SIG-M5 (cell line): ENCODE results near the gene ZNF592.
A peak's percentile ranks its signal among the peaks of the same experiment; 100 is the strongest.
"Not testable (repeated sequence)": the region's sequence is repeated elsewhere in the genome, so short reads cannot be mapped to it uniquely, and the experiment has no call there.

Experiments
- DNase-seq: peaks from one replicate; lab custom pipeline; 2025; lab: John Stamatoyannopoulos, UW

Gene ZNF592, protein sequence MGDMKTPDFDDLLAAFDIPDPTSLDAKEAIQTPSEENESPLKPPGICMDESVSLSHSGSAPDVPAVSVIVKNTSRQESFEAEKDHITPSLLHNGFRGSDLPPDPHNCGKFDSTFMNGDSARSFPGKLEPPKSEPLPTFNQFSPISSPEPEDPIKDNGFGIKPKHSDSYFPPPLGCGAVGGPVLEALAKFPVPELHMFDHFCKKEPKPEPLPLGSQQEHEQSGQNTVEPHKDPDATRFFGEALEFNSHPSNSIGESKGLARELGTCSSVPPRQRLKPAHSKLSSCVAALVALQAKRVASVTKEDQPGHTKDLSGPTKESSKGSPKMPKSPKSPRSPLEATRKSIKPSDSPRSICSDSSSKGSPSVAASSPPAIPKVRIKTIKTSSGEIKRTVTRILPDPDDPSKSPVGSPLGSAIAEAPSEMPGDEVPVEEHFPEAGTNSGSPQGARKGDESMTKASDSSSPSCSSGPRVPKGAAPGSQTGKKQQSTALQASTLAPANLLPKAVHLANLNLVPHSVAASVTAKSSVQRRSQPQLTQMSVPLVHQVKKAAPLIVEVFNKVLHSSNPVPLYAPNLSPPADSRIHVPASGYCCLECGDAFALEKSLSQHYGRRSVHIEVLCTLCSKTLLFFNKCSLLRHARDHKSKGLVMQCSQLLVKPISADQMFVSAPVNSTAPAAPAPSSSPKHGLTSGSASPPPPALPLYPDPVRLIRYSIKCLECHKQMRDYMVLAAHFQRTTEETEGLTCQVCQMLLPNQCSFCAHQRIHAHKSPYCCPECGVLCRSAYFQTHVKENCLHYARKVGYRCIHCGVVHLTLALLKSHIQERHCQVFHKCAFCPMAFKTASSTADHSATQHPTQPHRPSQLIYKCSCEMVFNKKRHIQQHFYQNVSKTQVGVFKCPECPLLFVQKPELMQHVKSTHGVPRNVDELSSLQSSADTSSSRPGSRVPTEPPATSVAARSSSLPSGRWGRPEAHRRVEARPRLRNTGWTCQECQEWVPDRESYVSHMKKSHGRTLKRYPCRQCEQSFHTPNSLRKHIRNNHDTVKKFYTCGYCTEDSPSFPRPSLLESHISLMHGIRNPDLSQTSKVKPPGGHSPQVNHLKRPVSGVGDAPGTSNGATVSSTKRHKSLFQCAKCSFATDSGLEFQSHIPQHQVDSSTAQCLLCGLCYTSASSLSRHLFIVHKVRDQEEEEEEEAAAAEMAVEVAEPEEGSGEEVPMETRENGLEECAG (N-terminal part only)

DNA sequence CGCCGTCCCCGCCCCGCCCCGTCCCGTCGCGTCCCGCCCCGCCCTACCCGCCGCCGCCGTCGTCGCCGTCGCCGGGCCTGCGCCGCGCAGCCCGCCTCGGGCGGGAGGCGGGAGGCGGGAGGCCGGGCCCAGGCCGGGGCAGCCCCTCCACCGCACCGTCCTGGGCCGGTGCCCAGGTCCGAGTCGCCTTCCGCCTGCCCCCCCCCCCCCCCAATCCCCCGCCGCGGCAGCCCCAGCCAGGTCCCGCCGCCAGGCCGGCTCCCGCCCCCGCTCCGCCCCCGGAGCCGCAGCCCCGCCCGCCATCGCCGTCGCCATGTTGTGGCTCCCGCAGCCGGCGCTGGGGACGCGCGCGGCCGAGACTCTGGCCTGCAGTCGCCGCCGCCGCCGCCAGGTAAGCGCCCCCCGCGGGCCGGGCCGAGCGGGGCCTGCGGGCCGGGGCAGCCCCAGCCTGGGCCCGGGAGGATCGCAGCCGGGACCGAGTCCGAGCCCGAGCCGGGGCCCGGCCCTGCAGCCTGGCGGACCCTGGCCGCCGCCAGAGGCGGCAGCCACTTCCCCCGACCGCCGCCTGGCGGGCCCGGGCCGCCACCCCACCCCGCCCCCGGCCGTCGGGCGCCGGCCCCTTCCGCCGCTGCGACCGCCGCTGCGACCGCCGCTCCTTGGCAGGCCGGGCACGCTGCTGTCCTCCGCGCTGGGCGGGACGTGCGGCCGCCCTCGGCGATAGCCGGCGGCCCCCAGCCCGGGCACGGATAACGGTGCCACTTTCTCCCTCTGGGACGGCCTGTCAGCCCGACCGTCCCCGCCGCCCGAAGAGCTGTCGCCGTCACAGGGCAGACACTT lies at the start of gene ZNF592:
Gene ZNF592 (plus strand): TSS at position 319 of the 837 bp plus-strand sequence. CDS start 34,084 bp downstream, outside the sequence.
- DNase-seq = no peak

DNA sequence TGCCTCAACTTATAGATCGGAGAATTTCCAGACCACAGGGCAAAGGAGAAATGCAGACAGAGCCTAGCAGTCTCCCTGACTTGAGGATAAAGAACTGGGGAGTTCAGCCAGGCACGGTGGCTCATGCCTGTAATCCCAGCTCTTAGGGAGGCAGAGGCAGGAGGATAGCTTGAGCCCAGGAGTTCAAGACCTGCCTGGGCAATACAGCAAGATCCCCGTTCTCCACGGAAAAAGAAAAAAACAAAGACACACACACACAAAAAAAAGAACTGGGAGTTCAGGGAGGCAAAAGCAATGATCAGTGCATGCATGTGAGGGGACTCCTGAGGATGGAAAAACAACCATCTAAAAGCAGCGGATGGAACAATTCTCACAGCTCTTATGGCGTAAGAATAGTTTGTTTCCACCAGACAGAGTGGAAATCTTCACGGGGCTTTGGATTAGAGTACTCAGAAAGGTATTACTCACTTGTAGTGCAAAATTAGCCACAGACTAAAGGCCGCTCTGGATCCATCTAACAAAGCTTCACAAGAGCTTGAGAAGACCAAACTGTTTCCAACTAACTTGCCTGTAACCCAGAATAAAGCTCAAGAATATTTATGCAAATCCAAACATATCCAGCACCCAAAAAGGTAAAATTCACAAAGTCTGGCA lies 48.7 kb upstream of the ZNF592 start:
- no peak for DNase-seq

DNA sequence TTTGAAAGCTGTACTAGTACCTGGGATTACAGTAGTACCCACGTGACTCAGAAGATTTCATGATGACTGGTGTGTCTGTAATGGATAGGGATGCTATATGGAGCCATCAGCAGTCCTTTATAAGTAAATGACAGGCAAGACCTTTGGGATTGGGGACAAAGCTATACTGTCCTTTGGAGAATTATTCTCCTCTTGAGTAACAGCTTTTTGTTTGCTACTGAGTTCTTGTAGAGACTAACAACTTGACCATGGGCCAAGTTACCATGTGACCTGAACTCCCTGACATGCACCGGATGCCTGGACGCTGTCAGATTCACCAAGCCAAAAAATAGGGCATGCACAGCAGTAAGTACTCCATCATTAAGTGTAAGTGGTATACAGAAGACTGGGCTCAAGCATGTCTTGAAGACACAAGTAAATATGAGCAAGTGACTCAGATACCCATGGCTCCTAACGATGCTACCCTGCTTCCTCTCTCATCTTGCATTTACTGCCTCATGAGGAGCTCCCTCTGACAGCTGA lies 45.4 kb upstream of the ZNF592 start:
- DNase-seq = no peak

DNA sequence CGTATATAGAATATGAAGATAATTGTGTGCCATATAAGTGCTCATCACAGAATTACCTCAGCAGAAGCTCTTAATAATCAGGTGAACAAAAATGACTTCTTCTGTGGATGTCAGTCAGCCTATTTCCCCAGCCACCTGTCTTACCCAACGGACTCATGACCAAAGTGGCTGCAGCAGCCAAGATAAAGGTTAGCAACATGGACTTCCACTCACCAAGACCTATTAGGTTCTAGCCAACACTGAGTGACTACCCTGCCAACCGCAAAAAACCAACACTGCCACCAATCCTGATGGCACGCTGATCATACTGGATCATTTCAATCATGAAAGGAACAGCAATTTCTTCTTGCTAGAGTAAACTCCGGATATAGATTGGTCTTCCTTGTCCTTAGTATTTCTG lies 44.6 kb upstream of the ZNF592 start:
- no peak for DNase-seq

DNA sequence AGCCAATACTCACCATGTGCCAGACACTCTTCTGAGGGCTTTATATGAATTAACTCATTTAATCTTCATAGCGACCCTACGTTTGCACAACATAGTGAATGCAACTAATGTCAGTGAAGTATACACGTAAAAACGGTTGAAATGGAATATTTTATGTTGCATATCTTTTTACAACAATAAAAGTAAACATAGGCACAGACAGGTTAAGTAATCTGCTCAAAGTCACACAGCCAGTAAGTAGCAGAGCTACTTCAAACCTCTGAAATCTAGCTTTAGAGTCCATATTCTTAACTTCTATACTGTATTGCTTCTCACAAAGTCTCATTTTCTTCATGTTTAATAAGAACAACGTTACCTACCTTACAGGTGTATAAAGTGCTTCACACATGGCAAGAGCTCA lies 34.0 kb upstream of the ZNF592 start:
- DNase-seq = no peak

DNA sequence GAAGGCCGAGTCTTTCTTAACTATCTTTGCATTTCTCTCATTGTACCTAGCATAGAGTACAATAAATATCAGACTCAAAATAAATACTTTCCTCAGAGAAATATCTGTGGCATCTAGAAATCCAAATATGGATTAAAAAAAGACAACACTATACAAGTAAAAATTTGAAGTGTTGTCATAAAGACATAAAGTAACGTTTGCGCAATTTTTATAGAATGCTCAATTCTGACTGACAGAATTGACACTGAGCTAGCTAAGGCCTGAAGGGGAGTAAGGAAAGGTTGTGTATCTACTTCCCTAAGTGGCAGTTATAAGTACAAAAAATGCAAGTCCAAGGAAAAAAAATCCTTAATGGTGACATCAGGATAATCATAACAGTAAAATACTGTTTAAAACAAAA lies 33.6 kb upstream of the ZNF592 start:
- no peak for DNase-seq

DNA sequence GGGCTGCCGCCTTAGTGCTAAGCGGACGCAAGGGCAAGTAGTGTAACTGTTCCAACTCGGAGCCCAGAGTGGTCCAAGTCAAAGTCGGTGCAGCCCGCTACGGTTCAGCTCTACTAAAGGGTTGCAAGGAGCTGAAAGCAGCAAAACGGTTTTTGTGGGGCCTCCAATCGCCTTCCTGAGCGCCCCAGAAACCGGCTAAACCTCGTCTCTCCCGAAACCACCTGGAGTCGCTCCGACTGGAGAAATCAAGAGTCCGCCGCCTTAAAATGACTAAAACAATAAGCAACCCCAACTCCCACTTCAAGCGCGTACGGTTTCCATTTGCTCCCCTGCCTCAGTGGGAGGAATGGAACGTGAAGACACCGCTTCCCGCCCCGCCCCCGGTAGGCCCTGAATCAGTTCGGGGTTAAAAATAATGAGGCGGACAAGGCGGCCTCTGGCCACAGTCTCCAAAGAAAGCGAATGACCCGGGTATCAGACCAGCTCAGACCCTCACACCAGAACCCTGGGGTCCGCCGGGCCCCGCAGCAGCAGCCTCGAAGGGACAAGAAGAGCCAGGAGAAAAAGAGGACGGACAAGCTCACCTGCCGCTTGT lies 32.9 kb upstream of the ZNF592 start:
- DNase-seq = no peak

DNA sequence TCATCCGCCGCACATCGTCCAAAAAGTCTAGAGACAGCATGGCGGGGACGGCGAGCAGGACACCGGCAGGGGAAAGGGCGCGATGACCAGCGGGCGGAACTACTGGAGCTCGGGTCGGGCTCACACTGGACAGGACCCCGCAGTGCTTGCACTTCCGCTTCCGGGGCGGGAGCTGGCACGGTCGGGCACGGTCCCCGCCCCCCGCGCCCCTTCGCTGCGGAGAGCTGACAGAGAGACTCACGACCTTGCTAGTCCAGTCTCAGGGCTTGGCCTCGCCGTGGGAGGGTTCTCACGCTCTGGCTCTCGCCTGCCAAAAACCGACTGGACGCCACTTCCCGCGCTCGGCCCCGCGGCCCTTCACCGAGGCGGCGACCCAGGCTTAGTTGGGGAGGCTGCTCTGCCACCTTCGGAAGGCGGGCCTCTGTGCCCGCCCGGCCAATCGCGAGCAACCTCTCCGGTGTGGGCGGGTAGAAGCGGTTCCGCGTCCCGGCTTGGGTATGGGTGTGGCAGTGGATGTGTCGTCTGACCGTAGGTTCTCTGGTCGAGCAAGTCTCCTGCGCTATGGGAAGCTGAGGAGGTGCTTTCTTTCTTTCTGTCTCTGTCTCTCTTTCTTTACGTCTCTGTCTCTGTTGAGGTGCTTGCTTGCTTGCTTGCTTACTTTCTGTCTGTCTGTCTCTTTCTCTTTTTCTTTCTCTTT lies 32.2 kb upstream of the ZNF592 start, which contains the start of gene SEC11A:
Gene SEC11A (minus strand): TSS at position 104 of the 697 bp plus-strand sequence. CDS start 64 bp downstream, at position 40.
- peak; percentile 53 for DNase-seq

DNA sequence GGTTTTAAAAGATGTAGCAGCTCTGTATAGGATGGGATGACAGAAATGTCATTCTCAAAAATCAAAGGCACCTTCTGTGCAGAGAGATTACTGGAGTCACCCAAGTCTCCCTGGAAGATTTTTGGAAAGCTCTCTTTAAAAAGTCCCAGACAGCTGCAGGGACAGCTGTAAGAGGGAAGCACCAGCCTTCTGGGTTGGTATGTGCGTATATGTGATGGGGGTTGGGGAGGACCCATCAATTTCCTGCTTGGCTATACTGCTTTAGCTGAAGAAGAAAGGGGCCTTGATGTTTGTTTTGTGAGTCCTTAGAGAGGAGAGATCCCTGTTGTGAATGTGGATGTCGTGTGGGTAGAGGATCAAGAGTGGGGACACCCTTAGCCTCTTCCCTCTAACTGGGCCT lies 27.0 kb upstream of the ZNF592 start:
- DNase-seq = no peak

DNA sequence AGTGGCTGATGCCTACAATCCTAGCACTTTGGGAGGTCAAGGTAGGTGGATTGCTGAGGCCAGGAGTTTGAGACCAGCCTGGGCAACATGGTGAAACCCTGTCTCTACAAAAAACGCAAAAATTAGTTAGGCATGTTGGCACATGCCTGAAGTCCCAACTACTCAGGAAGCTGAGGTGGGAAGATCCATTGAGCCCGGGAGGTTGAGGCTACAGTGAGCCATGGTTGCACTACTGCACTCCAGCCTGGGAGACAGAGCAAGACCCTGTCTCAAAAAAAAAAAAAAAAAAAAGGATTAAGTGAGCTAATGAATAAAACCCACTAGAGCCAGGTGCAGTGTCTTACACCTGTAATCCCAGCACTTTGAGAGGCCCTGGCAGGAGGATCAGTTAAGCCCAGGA lies 25.8 kb upstream of the ZNF592 start:
- no peak for DNase-seq

DNA sequence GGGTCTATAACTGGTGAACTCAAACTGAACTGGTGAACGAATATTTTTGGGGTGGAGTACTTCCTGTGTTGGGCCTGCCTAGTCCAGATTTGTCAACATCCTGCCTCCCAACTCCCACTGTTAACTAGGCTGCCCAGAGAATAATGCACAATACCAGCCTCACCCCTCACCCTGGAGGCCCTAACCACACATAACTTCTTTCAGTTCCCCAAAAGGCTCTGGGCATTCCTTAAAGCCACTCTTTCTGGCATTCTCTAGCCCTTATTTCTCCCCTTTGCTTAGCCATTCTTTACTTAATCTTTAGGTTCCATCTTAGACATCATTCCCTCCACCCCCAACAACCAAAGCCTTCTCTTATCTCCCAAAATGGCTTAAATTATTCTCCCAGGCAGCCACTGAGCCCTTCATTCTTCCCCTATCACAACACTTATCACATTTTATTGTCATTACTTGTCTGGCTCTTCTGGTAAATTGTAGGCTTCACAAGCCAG lies 23.3 kb upstream of the ZNF592 start:
- peak; percentile 80 for DNase-seq

DNA sequence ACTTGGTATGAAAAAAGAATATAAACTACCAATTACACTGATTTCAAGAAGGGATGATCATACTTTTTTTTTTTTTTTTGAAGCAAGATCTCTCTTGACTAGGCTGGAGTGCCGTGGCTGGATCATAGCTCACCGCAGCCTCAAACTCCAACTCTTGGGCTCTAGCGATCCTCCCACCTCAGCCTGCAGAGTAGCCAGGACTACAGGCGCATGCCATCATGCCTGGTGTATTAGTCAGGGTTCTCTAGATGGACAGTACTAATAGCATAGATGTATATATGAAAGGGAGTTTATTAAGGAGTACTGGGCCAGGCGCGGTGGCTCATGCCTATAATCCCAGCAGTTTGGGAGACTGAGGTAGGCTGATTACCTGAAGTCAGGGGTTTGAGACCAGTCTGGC lies 21.0 kb upstream of the ZNF592 start:
- DNase-seq = no peak

DNA sequence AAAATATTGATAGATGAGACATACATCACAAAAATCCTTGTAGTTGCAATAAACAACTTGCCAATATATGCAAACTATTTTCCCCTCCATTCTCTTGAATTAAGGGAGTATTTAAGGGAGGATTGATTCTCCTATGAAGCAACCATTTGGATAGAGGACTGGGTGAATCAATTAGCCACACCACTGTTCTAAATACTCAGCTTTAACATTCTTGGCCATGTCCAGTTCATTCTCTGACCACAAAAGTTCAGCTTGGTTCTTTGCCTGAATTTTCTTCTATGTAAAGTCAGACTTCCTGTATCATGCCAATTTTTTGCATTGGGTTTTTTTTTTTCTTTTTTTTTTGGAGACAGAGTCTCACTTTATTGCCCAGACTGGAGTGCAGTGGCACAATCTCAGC lies 16.6 kb upstream of the ZNF592 start:
- DNase-seq = no peak

DNA sequence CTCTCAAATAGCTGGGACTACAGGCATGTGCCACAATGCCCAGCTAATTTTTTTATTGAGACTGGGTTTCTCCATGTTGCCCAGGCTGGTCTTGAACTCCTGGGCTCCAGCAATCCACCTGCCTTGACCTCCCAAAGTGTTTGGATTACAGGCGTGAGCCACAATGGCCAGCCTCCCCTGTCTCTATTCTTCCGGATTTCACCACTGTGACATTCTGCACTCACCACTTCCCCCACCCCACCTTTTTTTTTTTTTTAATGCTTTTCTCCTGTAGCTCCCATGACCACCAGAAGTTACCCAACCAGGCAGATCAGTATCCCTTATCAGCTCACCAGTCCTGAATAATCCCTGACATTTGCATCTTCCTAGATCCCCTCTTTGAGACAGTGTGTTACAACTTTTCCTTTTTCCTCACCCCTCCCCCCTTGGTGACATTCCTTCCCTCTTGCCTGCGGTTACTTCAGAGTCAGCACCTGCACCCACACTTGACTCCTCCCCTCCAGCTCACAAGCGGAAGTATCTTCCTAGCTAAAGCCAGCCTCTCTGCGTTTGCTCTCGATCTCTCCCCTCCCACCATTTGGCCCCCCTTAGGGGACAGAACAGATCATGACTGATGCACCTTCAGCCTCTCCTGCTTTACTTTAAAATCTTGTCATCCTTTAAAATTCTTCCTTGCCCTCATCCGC lies 13.5 kb upstream of the ZNF592 start:
- peak; percentile 28 for DNase-seq

DNA sequence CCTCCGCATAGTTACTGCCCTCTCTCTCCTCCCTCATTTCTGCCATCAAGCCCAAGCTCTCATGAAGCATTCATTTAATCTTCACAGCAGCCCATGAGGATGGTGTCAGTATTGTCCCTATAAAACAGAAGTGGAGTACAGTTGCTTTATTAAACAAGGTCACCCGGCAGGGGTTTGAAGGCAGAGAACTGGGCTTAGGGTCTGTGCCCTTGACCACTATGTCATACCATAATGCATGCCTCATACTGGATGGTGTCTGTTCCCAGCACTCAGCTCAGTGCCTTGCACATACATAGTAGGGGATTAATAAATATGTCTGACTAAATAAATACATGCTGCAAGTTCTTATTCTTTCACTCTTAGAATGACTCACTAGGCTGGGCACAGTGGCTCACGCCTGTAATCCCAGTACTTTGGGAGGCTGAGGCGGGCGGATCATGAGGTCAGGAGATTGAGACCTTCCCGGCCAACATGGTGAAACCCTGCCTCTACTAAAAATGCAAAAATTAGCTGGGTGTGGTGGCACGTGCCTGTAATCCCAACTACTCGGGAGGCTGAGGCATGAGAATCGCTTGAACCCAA lies 12.8 kb upstream of the ZNF592 start:
- DNase-seq = not testable (repeated sequence)

DNA sequence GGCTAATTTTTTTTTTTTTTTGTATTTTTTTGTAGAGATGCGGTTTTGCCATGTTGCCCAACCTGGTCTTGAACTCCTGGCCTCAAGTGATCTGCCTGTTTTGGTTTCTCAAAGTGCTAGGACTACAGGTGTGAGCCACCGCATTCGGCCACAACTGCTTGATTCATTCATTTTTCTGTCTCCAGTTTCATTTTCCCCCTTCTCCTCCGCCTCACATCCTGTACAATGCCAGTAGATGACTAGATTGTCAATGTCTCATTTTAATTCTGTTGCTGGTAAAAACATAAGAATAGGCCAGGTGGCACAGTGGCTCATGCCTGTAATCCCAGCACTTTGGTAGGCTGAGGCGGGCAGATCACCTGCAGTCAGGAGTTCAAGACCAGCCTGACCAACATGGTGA lies 12.0 kb upstream of the ZNF592 start:
- DNase-seq = no peak

DNA sequence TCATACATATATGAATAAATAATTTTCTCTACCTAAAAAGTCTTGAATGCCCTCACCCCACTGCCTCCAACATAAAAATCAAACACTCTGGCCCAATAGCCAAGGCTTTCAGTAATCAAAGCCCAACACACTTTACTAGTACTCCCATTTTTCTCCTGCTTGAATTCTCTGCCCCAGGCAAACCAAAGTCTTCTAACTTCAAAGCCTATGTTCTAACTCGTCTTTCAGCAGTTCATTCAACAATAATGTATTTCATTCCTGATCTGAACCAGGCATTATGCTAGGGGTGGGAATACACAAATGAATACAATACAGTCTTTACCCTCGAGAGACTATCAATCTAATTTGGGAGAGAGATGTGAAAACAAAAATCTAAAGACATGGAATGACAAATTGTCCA lies 11.4 kb upstream of the ZNF592 start:
- no peak for DNase-seq

DNA sequence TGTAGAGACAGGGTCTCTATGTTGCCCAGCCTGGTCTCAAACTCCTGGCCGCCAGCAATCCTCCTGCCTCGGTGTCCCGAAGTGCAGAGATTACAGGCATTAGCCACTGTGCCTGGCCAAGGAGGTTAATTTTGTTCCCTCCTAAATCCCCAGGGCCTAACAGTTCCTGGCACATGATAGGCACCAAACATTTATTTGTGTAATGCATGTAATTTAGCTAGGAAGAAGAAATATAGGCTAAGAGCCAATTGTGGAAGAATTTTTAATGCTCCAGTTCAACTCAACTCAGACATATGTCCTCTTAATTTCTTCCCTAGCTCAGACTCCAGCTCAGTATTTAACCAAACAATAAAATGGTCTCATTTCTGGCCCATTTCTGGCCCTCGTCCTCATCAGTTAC lies 7.7 kb upstream of the ZNF592 start:
- no peak for DNase-seq
